ENCODE measurements around the gene PHF11.

Gene PHF11

DNA sequence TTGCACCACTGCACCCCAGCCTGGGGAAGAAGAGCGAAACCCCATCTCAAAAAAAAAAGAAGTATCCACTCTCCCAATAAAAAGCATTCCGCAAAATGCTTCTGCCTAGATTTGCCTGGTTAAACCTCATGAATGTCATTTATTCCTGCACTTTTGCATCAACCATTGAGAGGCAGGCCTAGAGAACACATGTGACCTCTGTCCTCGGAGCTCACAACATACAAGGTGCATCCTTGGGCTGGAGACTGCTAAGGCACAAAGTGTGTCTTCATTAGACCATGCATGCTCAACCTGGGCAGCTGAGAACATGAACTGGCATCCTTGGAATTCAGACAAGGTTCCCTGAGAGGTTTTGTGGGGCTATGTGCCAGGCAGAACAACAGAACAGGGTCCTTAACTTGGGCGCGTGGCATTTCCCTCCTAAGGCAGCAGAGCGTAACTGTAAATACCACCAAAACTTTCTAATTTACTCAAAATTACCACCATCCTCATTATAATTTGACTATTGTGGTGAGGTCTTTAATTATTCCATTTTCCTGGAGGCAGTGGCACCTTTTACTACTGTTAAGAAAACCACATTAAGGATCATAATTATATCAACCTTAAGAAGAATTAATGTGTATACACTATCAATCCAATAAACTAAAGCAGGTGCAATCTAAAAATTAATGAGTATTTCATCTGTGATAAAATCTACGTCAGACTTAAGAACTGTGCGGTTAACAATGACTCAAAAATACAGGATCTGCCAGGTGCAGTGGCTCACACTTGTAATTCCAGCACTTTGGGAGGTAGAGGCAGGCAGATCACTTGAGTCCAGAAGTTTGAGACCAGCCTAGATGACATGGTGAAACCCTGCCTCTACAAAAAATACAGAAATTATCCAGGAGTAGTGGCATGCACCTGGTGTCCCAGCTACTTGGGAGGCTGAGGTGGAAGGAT is 75.8 kb downstream of the PHF11 start:
- H3K27ac ChIP-seq (ENCODE audit: low read length): no peak overlapping the region
- peaks cover 8% of the 10 kb centered on the region; the same call in 1 of the 2 replicates for H3K79me2 ChIP-seq (ENCODE audit: insufficient read depth, low read length)
- H3K4me2 ChIP-seq (ENCODE audit: insufficient read depth, low read length): no peak overlapping the region
- no peak for DNase-seq
- peaks cover 14% of the 10 kb centered on the region; the same call in 1 of the 2 replicates for H3K36me3 ChIP-seq (ENCODE audit: insufficient read depth, low read length)
- H2AFZ ChIP-seq (ENCODE audit: low read depth, low read length): no peak overlapping the region
- H4K20me1 ChIP-seq (ENCODE audit: insufficient read depth, low read length): peaks cover 3% of the 10 kb centered on the region; the same call in 1 of the 2 replicates
- H3K27me3 ChIP-seq (ENCODE audit: insufficient read depth, low read length, poor library complexity): no peaks in the 10 kb centered on the region
- H3K4me3 ChIP-seq (ENCODE audit: low read depth in 1 of 2, low read length in 2 of 2): no peak overlapping the region
- H3K9ac ChIP-seq (ENCODE audit: low read depth, low read length): no peak overlapping the region
- ATAC-seq (ENCODE audit: insufficient read depth, low read depth): no peak
- TF ChIP-seq EZH2 (IDR thresholded peaks at IDR 0.05; ENCODE audit: borderline replicate concordance, low read depth, low read length, severe bottlenecking): no peak
- TF ChIP-seq, protein P1, sequence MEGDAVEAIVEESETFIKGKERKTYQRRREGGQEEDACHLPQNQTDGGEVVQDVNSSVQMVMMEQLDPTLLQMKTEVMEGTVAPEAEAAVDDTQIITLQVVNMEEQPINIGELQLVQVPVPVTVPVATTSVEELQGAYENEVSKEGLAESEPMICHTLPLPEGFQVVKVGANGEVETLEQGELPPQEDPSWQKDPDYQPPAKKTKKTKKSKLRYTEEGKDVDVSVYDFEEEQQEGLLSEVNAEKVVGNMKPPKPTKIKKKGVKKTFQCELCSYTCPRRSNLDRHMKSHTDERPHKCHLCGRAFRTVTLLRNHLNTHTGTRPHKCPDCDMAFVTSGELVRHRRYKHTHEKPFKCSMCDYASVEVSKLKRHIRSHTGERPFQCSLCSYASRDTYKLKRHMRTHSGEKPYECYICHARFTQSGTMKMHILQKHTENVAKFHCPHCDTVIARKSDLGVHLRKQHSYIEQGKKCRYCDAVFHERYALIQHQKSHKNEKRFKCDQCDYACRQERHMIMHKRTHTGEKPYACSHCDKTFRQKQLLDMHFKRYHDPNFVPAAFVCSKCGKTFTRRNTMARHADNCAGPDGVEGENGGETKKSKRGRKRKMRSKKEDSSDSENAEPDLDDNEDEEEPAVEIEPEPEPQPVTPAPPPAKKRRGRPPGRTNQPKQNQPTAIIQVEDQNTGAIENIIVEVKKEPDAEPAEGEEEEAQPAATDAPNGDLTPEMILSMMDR (IDR thresholded peaks at IDR 0.05; ENCODE audit: borderline replicate concordance, extremely low read depth, low read length, poor library complexity, severe bottlenecking): no peak
- H3K9me3 ChIP-seq (ENCODE audit: insufficient read depth, low read length, severe bottlenecking): no peaks in the 10 kb centered on the region
- H3K4me1 ChIP-seq (ENCODE audit: insufficient read depth, low read length): peaks cover 11% of the 10 kb centered on the region; the same call in 1 of the 2 replicates

Data from DND-41 (cell line).